Ishikawa (cell line): ENCODE data around the gene SEC14L2.
A peak's percentile ranks its signal among the peaks of the same experiment; 100 is the strongest.

Experiments used
- CEBPB ChIP-seq: IDR thresholded peaks from 2 replicates; pipeline ENCODE4 v1.6.1; 2012
- CREB1 ChIP-seq: IDR thresholded peaks from 2 replicates; pipeline ENCODE4 v1.6.1; 2012; ENCODE audit warnings: low read depth
- EP300 ChIP-seq: IDR thresholded peaks from 2 replicates; pipeline ENCODE4 v1.6.1; 2012; ENCODE audit warnings: borderline replicate concordance
- FOXM1 ChIP-seq: IDR thresholded peaks from 2 replicates; pipeline ENCODE4 v1.6.1; 2012; ENCODE audit warnings: low read depth, borderline replicate concordance
- REST ChIP-seq: IDR thresholded peaks from 2 replicates; pipeline ENCODE4 v1.6.1; 2012; ENCODE audit warnings: low read depth, mild to moderate bottlenecking
- YY1 ChIP-seq: IDR thresholded peaks from 2 replicates; pipeline ENCODE4 v1.6.1; 2012; ENCODE audit warnings: low read depth
- TF ChIP-seq, protein P1 (sequence below): IDR thresholded peaks from 2 replicates; pipeline ENCODE4 v1.6.1; 2012

- no peak for TF ChIP-seq YY1
- no peak for TF ChIP-seq EP300
- no peak for TF ChIP-seq FOXM1
- no peak for TF ChIP-seq CREB1
- peak; percentile 74 for TF ChIP-seq CEBPB
- no peak for TF ChIP-seq REST
- TF ChIP-seq, protein P1, sequence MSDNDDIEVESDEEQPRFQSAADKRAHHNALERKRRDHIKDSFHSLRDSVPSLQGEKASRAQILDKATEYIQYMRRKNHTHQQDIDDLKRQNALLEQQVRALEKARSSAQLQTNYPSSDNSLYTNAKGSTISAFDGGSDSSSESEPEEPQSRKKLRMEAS, result no peak
Observed at GRCh38 chr22:30453731-30454510, 57.1 kb downstream of the SEC14L2 start.
